Central memory CD8-positive, alpha-beta T cell (primary cell): ENCODE data around the gene CXCL5.

Experiments
- ATAC-seq: fragments of 150-1000 bp; cut with Tn5 transposase; replicated peaks from 2 replicates; pipeline ENCODE4 v1.10.0; 2022; ENCODE audit warnings: mild to moderate bottlenecking, moderate FRiP score, moderate number of reproducible peaks; ENCODE audit not compliant: poor library complexity, severe bottlenecking; ENCODE audit errors: extremely low read depth
- DNase-seq, 2 donors: peaks; one replicate each; pipeline ENCODE4 v3.0.0; 2021; ENCODE audit warnings: low spot score in 2 of 2
- H3K27ac Mint-ChIP-seq: one replicate; pipeline ENCODE4 v1.8.0; 2022; ENCODE audit warnings: low read depth, mild to moderate bottlenecking, moderate library complexity, mixed read lengths
- H3K27me3 Mint-ChIP-seq: one replicate; pipeline ENCODE4 v1.8.0; 2022; ENCODE audit warnings: mixed read lengths
- H3K36me3 Mint-ChIP-seq: one replicate; pipeline ENCODE4 v1.8.0; 2022; ENCODE audit warnings: mild to moderate bottlenecking, moderate library complexity, mixed read lengths; ENCODE audit not compliant: insufficient read depth
- H3K4me1 Mint-ChIP-seq: one replicate; pipeline ENCODE4 v1.8.0; 2022; ENCODE audit warnings: mixed read lengths
- H3K4me3 Mint-ChIP-seq: one replicate; pipeline ENCODE4 v1.8.0; 2022; ENCODE audit warnings: mild to moderate bottlenecking, moderate library complexity, mixed read lengths
- H3K9me3 Mint-ChIP-seq: one replicate; pipeline ENCODE4 v1.8.0; 2022; ENCODE audit warnings: mixed read lengths

Gene CXCL5

GRCh38 chr4:73998040-73999011 is at the start of gene CXCL5:
Gene CXCL5 (minus strand): TSS chr4:73998677. CDS start chr4:73998581, 96 bp downstream.
- Mint-ChIP-seq H3K4me3 (no peak within 1 kb of the TSS), H3K36me3 (no peaks in the 10 kb centered on the region), H3K4me1 (no peaks in the 10 kb centered on the region), H3K27ac (no peak within 1 kb of the TSS), H3K9me3 (no peaks in the 10 kb centered on the region), H3K27me3 (no peaks in the 10 kb centered on the region)
- DNase-seq (no peak), ATAC-seq (no peak)

DNA sequence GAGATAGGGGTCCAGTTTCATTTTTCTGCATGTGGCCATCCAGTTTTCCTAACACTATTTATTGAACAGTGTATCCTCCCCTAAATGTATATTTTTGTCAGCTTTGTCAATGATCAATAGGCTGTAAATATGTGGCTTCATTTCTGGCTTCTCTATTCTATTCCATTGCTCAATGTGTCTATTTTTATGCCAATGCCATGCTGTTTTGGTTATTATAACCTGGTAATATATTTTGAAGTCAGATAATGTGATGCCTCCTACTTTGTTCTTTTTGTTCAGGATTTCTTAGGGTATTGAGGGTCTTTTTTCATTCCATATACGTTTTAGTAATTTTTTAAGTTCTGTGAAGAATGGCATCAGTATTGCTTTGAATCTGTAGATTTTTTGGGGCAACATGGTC is 48.7 kb upstream of the CXCL5 start:
- peaks cover 9% of the 10 kb centered on the region for H3K27me3 Mint-ChIP-seq
- ATAC-seq: no peak
- H3K4me3 Mint-ChIP-seq: no peak overlapping the region
- no peaks in the 10 kb centered on the region for H3K36me3 Mint-ChIP-seq
- H3K9me3 Mint-ChIP-seq: peaks cover 7% of the 10 kb centered on the region
- no peak overlapping the region for H3K27ac Mint-ChIP-seq
- H3K4me1 Mint-ChIP-seq: no peaks in the 10 kb centered on the region
- no peak for DNase-seq

- Mint-ChIP-seq H3K4me1 (no peaks in the 10 kb centered on the region), H3K9me3 (peaks cover 7% of the 10 kb centered on the region), H3K27me3 (peaks cover 19% of the 10 kb centered on the region), H3K4me3 (no peak overlapping the region), H3K36me3 (no peaks in the 10 kb centered on the region), H3K27ac (no peak overlapping the region)
- no peak for DNase-seq
- no peak for ATAC-seq
Measured at GRCh38 chr4:74045772-74046171, 47.3 kb upstream of the CXCL5 start.

DNA sequence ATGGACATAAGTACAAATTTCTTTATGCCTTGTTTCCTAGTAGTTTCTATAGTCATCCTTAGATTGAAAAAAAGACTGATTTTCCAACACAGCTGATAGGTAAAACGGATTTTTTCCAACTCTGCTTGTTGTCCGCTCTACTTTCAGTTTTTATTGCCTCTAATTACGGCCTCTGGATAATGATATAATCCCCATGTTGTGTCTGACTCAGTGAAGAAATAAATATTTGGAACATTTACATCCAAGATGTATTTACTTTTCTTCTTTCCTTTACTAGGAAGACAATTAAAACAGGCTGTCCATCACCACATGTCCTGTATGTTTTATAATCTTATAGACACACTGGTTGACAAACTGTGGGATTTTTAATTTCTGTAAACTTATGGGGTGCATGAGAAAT is 46.8 kb upstream of the CXCL5 start:
- Mint-ChIP-seq H3K9me3 (peaks cover 7% of the 10 kb centered on the region), H3K4me1 (no peaks in the 10 kb centered on the region), H3K27me3 (peaks cover 24% of the 10 kb centered on the region), H3K27ac (no peak overlapping the region), H3K4me3 (no peak overlapping the region), H3K36me3 (no peaks in the 10 kb centered on the region)
- DNase-seq (no peak), ATAC-seq (no peak)

DNA sequence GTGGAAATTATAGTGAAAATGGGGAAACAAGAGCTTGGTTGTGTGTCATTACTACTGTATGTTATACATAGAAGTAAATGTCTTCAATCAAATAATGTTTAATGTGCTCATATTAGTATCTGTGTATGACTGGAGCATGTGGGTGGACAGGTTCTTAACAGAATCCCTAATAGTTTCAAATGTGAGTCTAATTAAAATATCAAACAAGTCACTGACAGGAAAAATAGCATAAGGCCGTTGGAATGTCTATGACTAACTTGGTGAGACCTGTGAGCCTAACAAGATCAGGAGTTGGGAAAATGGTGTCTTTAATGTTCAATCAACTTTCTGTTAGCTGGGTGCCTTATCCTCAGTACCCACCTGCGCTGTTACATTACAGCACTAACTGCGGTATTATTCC is 46.2 kb upstream of the CXCL5 start:
- no peak for ATAC-seq
- H3K36me3 Mint-ChIP-seq: no peaks in the 10 kb centered on the region
- peaks cover 7% of the 10 kb centered on the region for H3K9me3 Mint-ChIP-seq
- no peak overlapping the region for H3K27ac Mint-ChIP-seq
- peaks cover under 1% of the 10 kb centered on the region for H3K4me1 Mint-ChIP-seq
- DNase-seq: no peak
- peaks cover 30% of the 10 kb centered on the region for H3K27me3 Mint-ChIP-seq
- H3K4me3 Mint-ChIP-seq: no peak overlapping the region

GRCh38 chr4:74042681-74043080 is 44.2 kb upstream of the CXCL5 start:
- Mint-ChIP-seq H3K4me3 (no peak overlapping the region), H3K27me3 (peaks cover 48% of the 10 kb centered on the region), H3K27ac (no peak overlapping the region), H3K4me1 (peaks cover 14% of the 10 kb centered on the region), H3K9me3 (no peaks in the 10 kb centered on the region), H3K36me3 (peaks cover 3% of the 10 kb centered on the region)
- no peak for DNase-seq
- no peak for ATAC-seq

DNA sequence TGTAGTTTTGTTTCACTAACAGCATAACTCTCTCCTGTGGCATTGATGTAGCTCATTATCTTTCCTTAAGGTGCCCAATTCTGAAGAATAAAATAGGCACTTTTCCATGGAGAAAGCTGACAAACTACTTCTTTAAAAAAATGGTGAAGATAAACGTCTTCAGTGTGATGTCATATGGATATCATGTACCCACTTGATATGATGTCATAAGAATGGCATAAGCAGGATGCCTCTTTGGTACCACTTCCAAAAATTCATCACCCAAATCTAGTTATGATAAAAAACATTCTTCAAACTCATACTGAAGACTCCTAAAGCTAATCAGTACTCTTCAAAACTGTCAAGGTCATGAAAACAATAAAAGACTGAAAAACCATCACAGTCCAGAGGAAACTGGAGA is 42.9 kb upstream of the CXCL5 start:
- Mint-ChIP-seq H3K36me3 (peaks cover 3% of the 10 kb centered on the region), H3K4me1 (peaks cover 14% of the 10 kb centered on the region), H3K27ac (no peak overlapping the region), H3K27me3 (peaks cover 55% of the 10 kb centered on the region), H3K9me3 (no peaks in the 10 kb centered on the region), H3K4me3 (no peak overlapping the region)
- ATAC-seq (no peak), DNase-seq (no peak)

GRCh38 chr4:74039315-74039763 is 40.9 kb upstream of the CXCL5 start:
- H3K27ac Mint-ChIP-seq: no peak overlapping the region
- peaks cover 3% of the 10 kb centered on the region for H3K36me3 Mint-ChIP-seq
- H3K4me3 Mint-ChIP-seq: peak overlapping the region; percentile 67
- no peaks in the 10 kb centered on the region for H3K9me3 Mint-ChIP-seq
- peaks cover 14% of the 10 kb centered on the region for H3K4me1 Mint-ChIP-seq
- H3K27me3 Mint-ChIP-seq: peaks cover 55% of the 10 kb centered on the region
- DNase-seq: no peak
- no peak for ATAC-seq

- Mint-ChIP-seq H3K4me3 (peak within 1 kb of the TSS; percentile 67), H3K27ac (no peak within 1 kb of the TSS), H3K9me3 (no peaks in the 10 kb centered on the region), H3K36me3 (peaks cover 3% of the 10 kb centered on the region), H3K27me3 (peaks cover 55% of the 10 kb centered on the region), H3K4me1 (peaks cover 14% of the 10 kb centered on the region)
- DNase-seq (no peak), ATAC-seq (peak; percentile 49)
Measured at GRCh38 chr4:74038425-74039314, 40.2 kb upstream of the CXCL5 start, which contains the start of gene CXCL3. Gene CXCL3 (minus strand): TSS chr4:74038689. CDS start chr4:74038611, 78 bp downstream.

GRCh38 chr4:74038086-74038424 is 39.6 kb upstream of the CXCL5 start:
- no peak overlapping the region for H3K27ac Mint-ChIP-seq
- ATAC-seq: no peak

GRCh38 chr4:74037076-74037955 is 38.8 kb upstream of the CXCL5 start:
- Mint-ChIP-seq H3K36me3 (peaks cover 3% of the 10 kb centered on the region), H3K4me3 (peak overlapping the region; percentile 67), H3K27me3 (peaks cover 46% of the 10 kb centered on the region), H3K9me3 (peaks cover 5% of the 10 kb centered on the region), H3K4me1 (peaks cover 14% of the 10 kb centered on the region), H3K27ac (no peak overlapping the region)
- no peak for DNase-seq
- no peak for ATAC-seq

More at GRCh38 chr4:74038086-74038424, 39.6 kb upstream of the CXCL5 start:
- no peak for DNase-seq
- Mint-ChIP-seq H3K4me1 (peaks cover 14% of the 10 kb centered on the region), H3K9me3 (peaks cover under 1% of the 10 kb centered on the region), H3K36me3 (peaks cover 3% of the 10 kb centered on the region), H3K27me3 (peaks cover 49% of the 10 kb centered on the region), H3K4me3 (peak overlapping the region; percentile 67)

DNA sequence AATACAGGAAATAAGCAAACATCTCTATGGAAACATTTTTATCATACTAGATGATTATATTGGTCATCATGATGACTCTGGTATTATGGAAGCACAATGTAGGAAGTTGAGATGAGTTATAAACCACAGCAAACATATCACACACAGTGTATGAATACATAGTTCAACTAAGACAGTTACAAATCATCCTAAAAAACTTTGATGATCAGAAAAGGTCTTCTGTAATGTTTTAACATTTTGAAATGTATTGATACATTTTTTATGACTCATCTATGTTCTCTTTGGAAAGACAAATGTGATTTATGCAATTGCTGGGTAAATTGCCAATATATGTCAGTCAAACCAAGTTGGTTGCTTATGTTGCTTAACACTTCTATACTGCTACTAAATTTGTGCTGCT is 35.3 kb upstream of the CXCL5 start:
- H3K9me3 Mint-ChIP-seq: peaks cover 7% of the 10 kb centered on the region
- no peak overlapping the region for H3K27ac Mint-ChIP-seq
- peaks cover 5% of the 10 kb centered on the region for H3K4me1 Mint-ChIP-seq
- no peak for ATAC-seq
- no peak overlapping the region for H3K4me3 Mint-ChIP-seq
- no peak for DNase-seq
- peaks cover 3% of the 10 kb centered on the region for H3K36me3 Mint-ChIP-seq
- peaks cover 16% of the 10 kb centered on the region for H3K27me3 Mint-ChIP-seq
